HG02981 (cell line): ENCODE measurements around the gene CCDC88C.
A peak's percentile ranks its signal among the peaks of the same experiment; 100 is the strongest.
"Not testable (repeated sequence)": the region's sequence is repeated elsewhere in the genome, so short reads cannot be mapped to it uniquely, and the experiment has no call there.

Experiments used
- ATAC-seq: cut with Tn5 transposase; IDR thresholded peaks from one replicate; pipeline ENCODE4 v1.9.1; 2021; ENCODE audit warnings: mild to moderate bottlenecking, moderate library complexity; ENCODE audit not compliant: unreplicated experiment

CCDC88C gene

DNA sequence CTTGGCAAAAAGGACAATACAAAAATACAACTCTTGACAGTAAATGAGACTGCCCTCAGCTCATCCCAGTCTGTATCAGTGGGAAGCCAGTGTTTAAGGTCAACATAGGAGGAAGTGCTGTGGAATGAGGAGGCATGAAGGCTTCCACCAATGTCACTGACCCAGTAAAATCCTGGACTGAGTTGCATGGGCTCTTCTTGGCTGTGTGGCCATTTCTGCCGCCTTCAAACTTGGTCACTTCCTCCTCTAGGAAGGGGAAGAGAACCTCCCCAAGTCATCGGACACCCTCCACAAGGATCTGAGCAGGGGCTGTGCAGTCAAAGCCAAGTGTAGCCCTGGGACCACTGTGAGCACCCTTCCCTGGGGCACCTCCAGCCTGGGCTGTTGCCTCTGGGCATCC is 185.0 kb downstream of the CCDC88C start:
- no peak for ATAC-seq

DNA sequence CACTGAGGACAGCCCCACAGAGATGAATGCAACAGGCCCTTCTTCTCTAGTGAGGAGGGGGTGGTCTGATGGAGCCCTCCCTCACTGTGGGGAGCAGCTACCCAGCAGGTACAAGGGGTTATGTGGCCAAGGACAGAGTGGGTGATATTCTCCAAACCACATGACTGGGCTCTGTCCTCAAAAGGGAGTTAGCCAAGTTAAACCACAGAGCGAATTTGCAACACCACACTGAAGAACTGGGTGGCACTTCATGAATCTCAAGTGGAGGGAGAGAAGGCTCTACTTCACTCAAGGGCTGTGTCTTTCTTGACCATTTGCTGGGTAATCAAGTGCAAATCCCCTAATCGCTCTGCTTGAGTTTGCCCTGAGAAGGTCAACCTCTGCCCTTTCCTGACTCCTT is 185.6 kb downstream of the CCDC88C start:
- no peak for ATAC-seq

DNA sequence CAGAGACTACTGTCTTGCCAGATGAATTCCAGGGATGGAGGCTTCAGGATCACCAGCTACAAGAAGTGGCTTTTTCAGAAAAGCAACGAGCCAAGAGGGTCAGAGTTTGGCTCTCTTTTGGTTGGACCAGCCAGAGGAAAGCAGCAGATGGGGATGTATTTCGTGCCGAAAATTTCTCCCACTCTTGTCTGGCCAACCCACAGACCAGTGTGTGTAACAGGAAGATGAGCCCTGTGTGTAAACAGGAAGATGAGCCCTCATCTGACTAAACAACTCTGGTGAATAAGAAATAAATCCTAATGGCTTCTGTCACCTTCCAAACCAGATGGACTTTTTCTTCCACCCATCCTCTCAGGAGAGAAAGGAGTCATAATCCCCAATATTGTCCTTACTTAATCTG is 186.2 kb downstream of the CCDC88C start:
- no peak for ATAC-seq

DNA sequence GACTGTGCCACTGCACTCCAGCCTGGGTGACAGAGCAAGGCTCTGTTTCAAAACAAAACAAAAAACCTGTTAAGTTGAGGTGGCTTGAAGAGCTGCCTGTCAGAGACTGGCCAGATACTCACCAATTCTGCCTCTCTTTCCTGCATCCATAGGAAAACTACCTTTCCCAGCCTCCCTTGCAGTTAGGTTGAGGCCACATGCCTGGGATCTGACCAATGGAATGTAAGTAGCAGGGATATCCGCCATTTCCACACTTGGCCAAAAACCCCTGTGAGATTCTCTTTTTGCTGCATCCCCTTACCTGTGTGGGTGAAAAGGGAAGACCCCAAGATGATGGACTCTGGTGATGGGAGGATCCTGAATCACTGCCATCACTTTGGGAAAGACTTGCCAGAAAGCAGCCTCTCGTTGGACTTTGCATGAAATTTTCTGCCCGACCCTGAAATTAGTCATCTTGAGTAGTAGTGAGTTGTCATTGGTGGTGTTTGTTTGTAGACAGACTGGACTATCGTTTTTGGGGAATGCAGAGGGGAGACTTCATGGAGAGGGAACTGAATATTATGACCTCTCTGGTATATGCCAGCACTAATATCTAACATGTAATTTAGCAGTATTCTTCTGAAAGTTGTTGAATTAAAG is 187.1 kb downstream of the CCDC88C start:
- ATAC-seq: no peak

DNA sequence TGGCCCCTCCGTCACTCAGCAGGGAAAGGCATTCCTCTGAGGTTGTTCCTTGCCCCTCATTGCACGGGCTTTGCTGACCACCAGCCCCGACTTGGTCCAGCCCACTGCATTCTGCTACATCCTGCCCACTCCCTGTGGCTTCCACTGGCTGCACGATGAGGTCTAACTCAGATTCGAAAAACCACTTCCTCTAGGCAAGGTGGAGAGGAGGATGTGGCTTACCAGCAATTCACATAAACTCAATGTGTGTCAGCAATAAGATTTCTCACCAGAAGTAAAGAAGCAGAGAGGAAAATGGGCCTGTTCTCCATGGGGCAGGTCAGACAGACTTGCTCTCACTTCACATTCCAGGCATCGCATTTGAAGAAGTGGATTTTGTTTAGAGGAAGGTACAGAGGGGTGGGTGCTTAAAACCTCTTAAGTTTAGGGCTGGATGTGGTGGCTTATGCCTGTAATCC is 187.8 kb downstream of the CCDC88C start:
- peak; percentile 72 for ATAC-seq

DNA sequence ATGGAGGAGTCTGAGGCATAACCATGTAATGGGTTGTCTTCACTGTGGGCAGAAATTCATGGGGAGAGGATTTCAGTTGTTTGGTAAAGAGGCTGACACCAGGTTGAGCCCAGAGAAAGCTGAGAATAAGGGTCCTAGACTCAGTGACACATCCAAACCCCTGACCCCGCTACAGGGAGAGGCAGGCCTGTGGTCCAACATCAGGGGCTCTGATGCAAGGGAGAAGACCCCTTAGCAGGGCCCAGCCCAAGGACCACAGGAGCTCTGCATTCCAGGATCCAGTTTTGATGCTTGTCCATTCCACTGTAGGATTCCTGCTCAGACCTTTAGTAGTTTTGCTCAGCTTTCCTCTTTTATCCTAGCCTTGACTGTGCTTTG is 188.6 kb downstream of the CCDC88C start:
- no peak for ATAC-seq

DNA sequence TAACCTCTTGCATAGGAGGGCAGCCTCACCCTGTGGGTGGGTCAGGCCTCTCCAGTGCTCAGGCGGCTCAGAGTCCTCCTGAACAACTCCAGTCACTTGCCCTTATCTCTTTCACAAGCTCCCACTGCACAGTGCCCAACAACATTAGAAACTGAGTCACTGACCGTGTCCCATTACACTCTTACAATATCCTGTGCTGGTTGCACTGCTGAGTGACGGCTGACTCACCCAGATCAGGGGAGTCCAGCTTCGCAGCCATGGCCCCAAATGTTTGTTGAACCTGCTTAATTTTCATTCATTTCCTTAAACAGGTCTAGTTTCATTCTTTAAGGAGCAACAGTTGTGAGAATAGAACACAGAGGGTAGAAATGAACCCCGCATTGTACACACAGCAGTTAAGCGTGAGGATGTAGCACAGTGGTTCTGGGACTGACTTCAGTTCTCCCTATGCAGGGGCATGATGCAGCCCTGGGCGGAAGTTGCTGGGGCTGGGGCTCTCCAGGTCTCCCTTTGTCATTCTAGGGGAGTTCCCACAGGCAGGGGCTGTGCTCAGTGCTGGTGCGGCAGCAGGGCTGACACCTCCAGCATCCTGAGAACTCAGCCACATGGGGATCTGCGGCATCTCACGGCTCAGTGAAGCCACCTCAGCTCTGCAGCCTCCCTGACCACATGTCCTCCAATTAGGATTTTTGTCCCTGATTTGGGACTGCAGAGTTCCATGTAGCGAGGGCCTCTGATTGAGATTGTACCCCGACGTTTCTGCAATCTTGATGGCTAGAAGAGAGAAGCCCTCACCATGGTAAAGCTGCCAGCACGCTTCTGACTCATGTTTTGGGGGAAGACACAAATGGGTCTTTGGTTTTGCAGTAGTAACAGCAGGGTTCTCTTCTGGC is 189.3 kb downstream of the CCDC88C start:
- ATAC-seq: peak; percentile 70

DNA sequence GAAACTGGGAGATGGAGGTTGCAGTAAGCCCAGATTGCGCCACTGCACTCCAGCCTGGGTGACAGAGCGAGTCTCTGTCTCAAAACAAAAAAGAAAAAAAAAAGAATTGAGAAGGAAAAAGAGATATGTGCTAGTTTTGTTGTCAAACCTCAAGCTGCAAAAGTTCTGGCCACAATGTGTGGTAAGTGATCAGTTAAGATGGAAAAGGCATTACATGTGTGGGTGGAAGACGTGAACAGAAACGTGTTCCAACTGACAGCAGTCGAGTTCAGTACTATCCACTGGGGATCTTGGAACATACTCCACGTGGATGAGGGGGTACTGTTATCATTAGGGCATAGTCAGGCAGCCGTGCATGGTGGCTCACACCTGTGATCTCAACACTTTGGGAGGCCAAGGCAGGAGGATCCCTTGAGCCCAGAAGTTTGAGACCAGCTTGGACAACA is 190.4 kb downstream of the CCDC88C start:
- no peak for ATAC-seq

DNA sequence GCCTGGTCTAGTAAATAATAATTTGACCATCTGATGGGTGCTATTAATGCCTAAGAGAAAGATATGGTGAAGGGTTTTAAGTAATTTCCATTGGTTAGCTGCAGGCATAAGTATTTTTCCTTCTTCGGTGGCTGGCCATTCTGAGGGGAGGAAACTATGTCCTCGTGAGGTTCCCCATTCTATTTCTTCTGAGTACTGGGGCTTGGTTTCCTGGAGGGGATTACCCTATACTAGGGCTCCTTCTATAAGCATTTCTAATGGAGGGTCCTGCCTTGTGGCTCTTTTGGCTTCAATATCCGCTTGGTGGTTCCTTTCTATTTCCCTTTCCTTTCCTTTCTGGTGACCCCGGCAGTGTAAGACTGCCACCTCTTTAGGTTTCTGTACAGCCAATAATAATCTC is 191.3 kb downstream of the CCDC88C start:
- ATAC-seq: not testable (repeated sequence)

DNA sequence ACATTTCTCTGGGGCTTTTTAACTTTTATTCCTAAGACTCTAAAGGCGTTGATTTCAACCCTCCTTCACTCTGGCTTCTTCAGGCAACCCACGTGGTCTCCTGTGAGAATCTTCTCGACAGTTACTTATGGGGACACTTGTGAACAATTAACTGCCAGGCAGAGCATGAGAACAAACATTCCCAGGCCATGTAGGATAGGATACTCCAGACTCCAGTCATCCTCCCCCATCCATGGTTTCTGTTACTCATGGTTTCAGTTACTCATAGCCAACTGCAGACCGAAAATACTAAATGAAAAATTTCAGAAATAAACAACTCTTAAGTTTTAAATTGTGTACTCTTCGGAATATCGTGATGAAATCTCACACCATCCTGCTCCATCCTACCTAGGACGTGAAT is 192.6 kb downstream of the CCDC88C start:
- ATAC-seq: no peak

DNA sequence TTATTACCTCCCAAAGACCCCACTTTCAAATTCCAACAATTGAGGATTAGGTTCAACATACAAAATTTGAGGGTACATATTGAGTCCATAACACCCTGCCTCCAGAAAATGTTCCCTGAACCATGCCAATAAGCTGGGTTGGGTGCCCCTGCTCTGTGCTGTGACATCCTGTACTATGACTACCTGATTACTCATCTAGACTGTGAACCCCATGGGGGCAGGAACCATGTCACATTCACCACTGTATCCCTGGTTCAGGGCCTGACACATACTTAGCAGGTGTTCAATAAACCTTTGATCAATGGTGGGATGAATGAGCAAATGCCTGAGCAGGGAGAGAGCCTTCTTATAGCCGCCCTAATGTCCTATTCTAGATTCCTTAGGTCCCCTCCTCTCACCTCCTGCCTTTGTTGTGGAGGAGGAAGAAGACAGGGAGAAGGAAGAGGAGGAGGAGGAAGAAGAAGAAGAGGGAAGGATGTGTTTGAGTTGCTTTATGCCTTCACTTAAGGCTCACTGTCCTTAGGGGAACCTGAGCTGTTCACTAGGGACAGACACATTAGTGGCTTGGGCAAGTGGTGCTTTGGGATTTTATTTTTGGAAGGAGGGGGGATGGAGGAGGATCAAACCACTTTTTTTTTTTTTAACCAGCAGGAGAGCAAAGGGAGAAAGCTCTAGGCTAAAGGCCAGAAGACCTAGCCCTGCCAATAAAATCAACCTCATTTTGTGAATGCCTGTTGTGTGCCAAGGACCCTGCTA is 194.4 kb downstream of the CCDC88C start:
- no peak for ATAC-seq
